Omental fat pad (tissue), 4 donors: ENCODE results near the gene KDR. TPM values are rescaled to one million over a fixed set of nuclear protein-coding genes. Genes with fewer than 3 reads are reported as not detected.

Experiments used
- ATAC-seq: fragments of 150-250 bp; one replicate; pipeline ENCODE4 v1.9.1; 2016; ENCODE audit warnings: mild to moderate bottlenecking, moderate library complexity; ENCODE audit not compliant: low FRiP score
- DNase-seq: peaks from one replicate; pipeline ENCODE4 v3.0.0-alpha.2; 2019; ENCODE audit warnings: low spot score
- CTCF ChIP-seq, 3 donors: fragments of 450-650 bp; IDR thresholded peaks; one replicate each; pipeline ENCODE4 v1.5.1; 2016 to 2017; ENCODE audit warnings: antibody characterized with exemption in 3 of 3, mild to moderate bottlenecking in 3 of 3, moderate library complexity in 2 of 3
- total RNA-seq, 4 donors: library from RNA; depleted of rRNA; stranded (reverse); fragments of >200 nt; gene quantifications; one replicate each; pipeline ENCODE4 v1.1.0, GENCODE V29; 2016

Gene KDR
- total RNA-seq, 4 donors from 2014 or later = 97.4 to 163 (median 152) TPM

DNA sequence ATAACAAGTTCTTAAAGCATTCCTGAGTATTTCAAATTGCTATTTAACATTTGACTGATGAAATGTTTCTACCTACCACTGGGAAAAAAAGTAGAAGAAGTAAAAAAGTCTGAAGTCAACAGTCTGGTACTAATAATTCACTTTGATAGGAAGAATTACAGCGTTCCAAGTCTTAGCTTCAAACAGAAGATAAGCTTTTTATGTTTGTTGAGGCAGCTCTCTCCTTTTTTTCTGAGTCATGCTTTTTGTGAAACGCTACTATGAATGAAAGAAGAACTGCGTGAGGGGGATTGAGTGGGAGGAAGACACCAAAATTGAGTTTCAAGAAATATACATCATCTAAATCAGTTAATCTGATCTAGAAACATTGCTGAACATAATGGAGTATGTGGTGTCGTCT is 13.0 kb upstream of the KDR start:
- ATAC-seq (peak; percentile 78), DNase-seq (no peak)
- TF ChIP-seq CTCF (IDR thresholded peaks at IDR 0.05) = no peak

- DNase-seq (no peak), ATAC-seq (peak; percentile 88)
- no peak for TF ChIP-seq CTCF (IDR thresholded peaks at IDR 0.05)
These were observed 11.2 kb upstream of the KDR start for GRCh38 chr4:55136634-55137033.

DNA sequence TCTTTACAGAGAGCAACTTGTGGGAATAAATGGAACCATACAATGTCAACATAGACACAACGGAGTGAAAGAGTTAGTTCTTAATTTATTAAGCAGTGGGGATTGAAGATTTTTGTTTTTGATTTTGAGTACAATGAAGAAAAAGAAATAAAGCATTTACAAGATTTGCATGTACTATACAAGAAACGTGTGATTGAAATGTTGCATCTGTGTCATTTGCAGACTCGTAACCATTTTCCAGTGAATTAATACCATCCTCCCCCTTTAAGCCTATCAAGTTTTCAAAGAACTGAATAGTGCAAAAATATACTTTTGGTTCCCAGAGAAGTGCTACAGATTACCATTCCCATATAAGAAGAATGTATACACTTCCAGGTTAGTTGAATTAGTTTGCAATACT is 8.6 kb upstream of the KDR start:
- no peak for TF ChIP-seq CTCF (IDR thresholded peaks at IDR 0.05)
- DNase-seq (no peak), ATAC-seq (no peak)

GRCh38 chr4:55132775-55133174 is 7.4 kb upstream of the KDR start:
- no peak for ATAC-seq
- no peak for DNase-seq
- no peak for TF ChIP-seq CTCF (IDR thresholded peaks at IDR 0.05)

- ATAC-seq (no peak), DNase-seq (no peak)
- no peak for TF ChIP-seq CTCF (IDR thresholded peaks at IDR 0.05)
These were observed 2.1 kb upstream of the KDR start for GRCh38 chr4:55127521-55127920.

DNA sequence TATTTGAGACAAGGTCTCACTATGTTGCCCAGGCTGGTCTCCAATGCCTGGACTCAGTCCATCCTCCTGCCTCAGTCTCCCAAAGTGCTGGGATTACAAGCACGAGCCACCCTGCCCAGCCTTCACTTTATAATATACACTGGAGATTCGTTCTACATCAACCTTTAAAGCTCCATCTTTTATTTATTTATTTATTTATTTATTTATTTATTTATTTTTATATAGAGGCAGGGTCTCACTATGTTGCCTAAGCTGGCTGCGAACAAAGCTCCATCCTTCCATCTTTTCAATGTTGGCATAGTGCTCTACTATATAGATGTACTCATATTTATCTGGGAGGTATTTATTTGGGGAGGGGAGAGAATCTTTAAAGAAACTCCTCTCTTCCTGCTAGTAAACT is 1.7 kb upstream of the KDR start:
- ATAC-seq (no peak), DNase-seq (no peak)
- TF ChIP-seq CTCF (IDR thresholded peaks at IDR 0.05) = no peak

GRCh38 chr4:55125763-55126541 is 557 bp upstream of the KDR start:
- ATAC-seq (peak; percentile 42), DNase-seq (no peak)
- no peak for TF ChIP-seq CTCF (IDR thresholded peaks at IDR 0.05)
